C4-2B (cell line): ENCODE results near the gene FOXC1.

Experiments
- ZFX ChIP-seq: fragments of 450-650 bp; IDR thresholded peaks from 2 replicates; pipeline ENCODE4 v1.6.1; 2017
- TF ChIP-seq, protein P1 (sequence below): fragments of 450-650 bp; conservative IDR thresholded peaks from 2 replicates; pipeline ENCODE4 v1.5.1; 2017; ENCODE audit warnings: mild to moderate bottlenecking

DNA sequence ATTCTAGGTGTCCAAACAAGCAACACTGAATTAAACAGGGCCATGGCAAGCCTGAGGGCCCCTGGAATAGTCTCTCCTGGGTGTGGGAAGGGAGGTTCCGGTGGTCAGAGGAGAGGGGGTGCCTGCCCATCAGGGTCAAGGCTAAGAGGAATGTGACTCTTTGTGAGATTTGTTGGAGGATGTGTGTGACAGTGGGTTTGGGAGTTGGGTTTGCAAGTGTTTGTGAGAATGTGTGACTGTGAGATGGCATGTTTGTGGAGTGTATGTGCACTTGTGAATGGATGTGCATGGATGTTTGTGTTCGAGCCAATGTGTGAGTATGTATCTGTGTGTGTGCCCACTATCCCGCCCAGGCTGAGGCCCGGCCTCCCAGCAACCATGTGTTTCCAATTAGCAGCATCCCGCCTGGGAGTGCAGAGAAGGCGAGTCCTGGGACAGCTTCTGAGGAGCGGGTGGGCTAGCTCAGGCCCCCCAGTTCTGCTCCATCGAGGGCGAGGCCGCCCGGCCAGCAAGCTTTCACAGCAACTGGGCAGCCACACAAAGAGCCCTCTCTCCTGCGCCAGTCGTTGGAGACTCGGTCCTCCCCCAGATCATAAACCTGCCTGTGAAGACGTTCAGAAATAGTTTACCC is 12.6 kb downstream of the FOXC1 start:
- TF ChIP-seq, protein P1, sequence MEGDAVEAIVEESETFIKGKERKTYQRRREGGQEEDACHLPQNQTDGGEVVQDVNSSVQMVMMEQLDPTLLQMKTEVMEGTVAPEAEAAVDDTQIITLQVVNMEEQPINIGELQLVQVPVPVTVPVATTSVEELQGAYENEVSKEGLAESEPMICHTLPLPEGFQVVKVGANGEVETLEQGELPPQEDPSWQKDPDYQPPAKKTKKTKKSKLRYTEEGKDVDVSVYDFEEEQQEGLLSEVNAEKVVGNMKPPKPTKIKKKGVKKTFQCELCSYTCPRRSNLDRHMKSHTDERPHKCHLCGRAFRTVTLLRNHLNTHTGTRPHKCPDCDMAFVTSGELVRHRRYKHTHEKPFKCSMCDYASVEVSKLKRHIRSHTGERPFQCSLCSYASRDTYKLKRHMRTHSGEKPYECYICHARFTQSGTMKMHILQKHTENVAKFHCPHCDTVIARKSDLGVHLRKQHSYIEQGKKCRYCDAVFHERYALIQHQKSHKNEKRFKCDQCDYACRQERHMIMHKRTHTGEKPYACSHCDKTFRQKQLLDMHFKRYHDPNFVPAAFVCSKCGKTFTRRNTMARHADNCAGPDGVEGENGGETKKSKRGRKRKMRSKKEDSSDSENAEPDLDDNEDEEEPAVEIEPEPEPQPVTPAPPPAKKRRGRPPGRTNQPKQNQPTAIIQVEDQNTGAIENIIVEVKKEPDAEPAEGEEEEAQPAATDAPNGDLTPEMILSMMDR: no peak
- TF ChIP-seq ZFX: no peak
